ENCODE data around the gene PLA2G2F. TPM values are rescaled to one million over a fixed set of nuclear protein-coding genes. Genes with fewer than 3 reads are reported as not detected.

PLA2G2F gene
- total RNA-seq, 1 donor from 2014 or later: not detected

- no peaks in the 10 kb centered on the region for H3K36me3 ChIP-seq
- DNase-seq (ENCODE audit: extremely low spot score in 2 of 2): no peak
- no peak overlapping the region for H3K4me3 ChIP-seq
- H3K9me3 ChIP-seq: no peaks in the 10 kb centered on the region
- no peak overlapping the region for H3K27ac ChIP-seq
- H3K4me1 ChIP-seq: no peaks in the 10 kb centered on the region
- intact Hi-C loops (cut with DNase I): no loop called here
- no peaks in the 10 kb centered on the region for H3K27me3 ChIP-seq
- TF ChIP-seq POLR2A (IDR thresholded peaks at IDR 0.05) (no peak), POLR2AphosphoS5 (IDR thresholded peaks at IDR 0.05; ENCODE audit: insufficient read depth in 1 of 2, low read depth in 1 of 2) (no peak)
- TF ChIP-seq, protein P1, sequence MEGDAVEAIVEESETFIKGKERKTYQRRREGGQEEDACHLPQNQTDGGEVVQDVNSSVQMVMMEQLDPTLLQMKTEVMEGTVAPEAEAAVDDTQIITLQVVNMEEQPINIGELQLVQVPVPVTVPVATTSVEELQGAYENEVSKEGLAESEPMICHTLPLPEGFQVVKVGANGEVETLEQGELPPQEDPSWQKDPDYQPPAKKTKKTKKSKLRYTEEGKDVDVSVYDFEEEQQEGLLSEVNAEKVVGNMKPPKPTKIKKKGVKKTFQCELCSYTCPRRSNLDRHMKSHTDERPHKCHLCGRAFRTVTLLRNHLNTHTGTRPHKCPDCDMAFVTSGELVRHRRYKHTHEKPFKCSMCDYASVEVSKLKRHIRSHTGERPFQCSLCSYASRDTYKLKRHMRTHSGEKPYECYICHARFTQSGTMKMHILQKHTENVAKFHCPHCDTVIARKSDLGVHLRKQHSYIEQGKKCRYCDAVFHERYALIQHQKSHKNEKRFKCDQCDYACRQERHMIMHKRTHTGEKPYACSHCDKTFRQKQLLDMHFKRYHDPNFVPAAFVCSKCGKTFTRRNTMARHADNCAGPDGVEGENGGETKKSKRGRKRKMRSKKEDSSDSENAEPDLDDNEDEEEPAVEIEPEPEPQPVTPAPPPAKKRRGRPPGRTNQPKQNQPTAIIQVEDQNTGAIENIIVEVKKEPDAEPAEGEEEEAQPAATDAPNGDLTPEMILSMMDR (IDR thresholded peaks at IDR 0.05): no peak
Measured at GRCh38 chr1:20167126-20167525, 28.0 kb downstream of the PLA2G2F start.

DNA sequence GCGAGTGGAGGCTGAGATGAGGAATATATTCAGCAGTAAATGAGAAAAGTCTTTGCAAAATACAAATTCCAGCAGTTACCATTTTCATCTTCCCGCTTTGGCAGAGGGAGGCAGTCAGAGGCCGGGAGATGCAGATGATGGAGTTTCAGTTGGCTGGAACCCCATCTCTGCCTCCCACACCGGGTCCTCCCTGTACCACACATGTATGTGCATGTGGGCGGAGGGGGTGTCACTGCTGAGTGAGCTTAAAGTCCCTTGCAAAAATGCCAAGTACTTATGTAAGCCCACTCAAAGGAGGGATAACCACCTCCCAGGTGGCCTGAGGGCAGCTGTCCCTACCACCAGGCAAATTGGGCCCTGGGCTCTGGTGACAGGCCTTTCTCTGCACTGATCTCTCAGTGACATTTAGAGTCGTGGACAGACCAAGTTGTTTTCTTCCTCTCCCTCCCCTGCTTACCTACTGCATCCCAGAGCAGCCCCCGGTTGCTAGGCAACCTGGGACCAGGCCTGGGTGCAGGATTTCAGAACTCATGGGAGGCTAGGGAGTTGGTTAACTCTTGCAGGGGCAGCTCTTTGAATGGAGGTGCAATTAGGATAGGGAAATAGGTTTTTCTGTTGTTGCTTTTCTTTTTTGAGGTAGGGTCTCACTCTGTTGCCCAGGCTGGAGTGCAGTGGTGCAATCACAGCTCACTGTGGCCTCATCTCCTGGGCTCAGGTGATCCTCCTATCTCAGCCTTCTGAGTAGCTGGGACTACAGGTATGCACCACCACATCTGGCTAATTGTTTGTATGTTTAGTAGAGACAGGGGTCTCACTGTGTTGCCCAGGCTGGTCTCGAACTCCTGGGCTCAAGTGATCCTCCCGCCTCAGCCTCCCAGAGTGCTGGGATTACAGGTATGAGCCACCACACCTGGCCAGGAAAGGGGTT is 29.7 kb downstream of the PLA2G2F start:
- no peaks in the 10 kb centered on the region for H3K27me3 ChIP-seq
- H3K27ac ChIP-seq: no peak overlapping the region
- TF ChIP-seq POLR2A (IDR thresholded peaks at IDR 0.05) (no peak), POLR2AphosphoS5 (IDR thresholded peaks at IDR 0.05; ENCODE audit: insufficient read depth in 1 of 2, low read depth in 1 of 2) (no peak)
- TF ChIP-seq, protein P1 (IDR thresholded peaks at IDR 0.05): no peak
- H3K36me3 ChIP-seq: no peaks in the 10 kb centered on the region
- no peaks in the 10 kb centered on the region for H3K9me3 ChIP-seq
- no peak for DNase-seq (ENCODE audit: extremely low spot score in 2 of 2)
- intact Hi-C loops (cut with DNase I): no loop called here
- no peaks in the 10 kb centered on the region for H3K4me1 ChIP-seq
- H3K4me3 ChIP-seq: no peak overlapping the region

- no peak overlapping the region for H3K4me3 ChIP-seq
- no peak overlapping the region for H3K27ac ChIP-seq
- H3K36me3 ChIP-seq: no peaks in the 10 kb centered on the region
- no peak for DNase-seq (ENCODE audit: extremely low spot score in 2 of 2)
- TF ChIP-seq POLR2A (IDR thresholded peaks at IDR 0.05) (no peak), POLR2AphosphoS5 (IDR thresholded peaks at IDR 0.05; ENCODE audit: insufficient read depth in 1 of 2, low read depth in 1 of 2) (no peak)
- TF ChIP-seq, protein P1 (IDR thresholded peaks at IDR 0.05): no peak
- H3K4me1 ChIP-seq: no peaks in the 10 kb centered on the region
- H3K9me3 ChIP-seq: no peaks in the 10 kb centered on the region
- H3K27me3 ChIP-seq: no peaks in the 10 kb centered on the region
- intact Hi-C loops (cut with DNase I): no loop called here
Measured at GRCh38 chr1:20169932-20170331, 30.8 kb downstream of the PLA2G2F start.

- H3K4me3 ChIP-seq: no peak overlapping the region
- H3K27me3 ChIP-seq: no peaks in the 10 kb centered on the region
- intact Hi-C loops (cut with DNase I): no loop called here
- H3K36me3 ChIP-seq: no peaks in the 10 kb centered on the region
- no peaks in the 10 kb centered on the region for H3K9me3 ChIP-seq
- H3K4me1 ChIP-seq: no peaks in the 10 kb centered on the region
- TF ChIP-seq, protein P1 (IDR thresholded peaks at IDR 0.05): no peak
- TF ChIP-seq POLR2A (IDR thresholded peaks at IDR 0.05): no peak
- no peak for TF ChIP-seq POLR2AphosphoS5 (IDR thresholded peaks at IDR 0.05; ENCODE audit: insufficient read depth in 1 of 2, low read depth in 1 of 2)
- DNase-seq (ENCODE audit: extremely low spot score in 2 of 2): no peak
- no peak overlapping the region for H3K27ac ChIP-seq
Measured at GRCh38 chr1:20172033-20172590, 33.0 kb downstream of the PLA2G2F start.

Measured in vagina (tissue), 2 donors.